GM12878 (cell line): ENCODE measurements around the gene ZBTB3. TPM values are rescaled to one million over a fixed set of nuclear protein-coding genes. Genes with fewer than 3 reads are reported as not detected.

ENCODE experiments used
- BACH1 ChIP-seq: fragments of 450-650 bp; IDR thresholded peaks from 2 replicates; pipeline ENCODE4 v1.6.1; 2017; ENCODE audit warnings: mild to moderate bottlenecking, borderline replicate concordance
- GATAD2B ChIP-seq: fragments of 450-650 bp; conservative IDR thresholded peaks from 2 replicates; pipeline ENCODE4 v1.6.1; 2017; ENCODE audit warnings: low read depth, mild to moderate bottlenecking, moderate library complexity
- HDAC6 ChIP-seq: fragments of 200-600 bp; sonication (generic); IDR thresholded peaks from one replicate; pipeline ENCODE4 v1.8.0; 2017; ENCODE audit warnings: antibody characterized with exemption; ENCODE audit not compliant: unreplicated experiment
- HDGF ChIP-seq: fragments of 450-650 bp; IDR thresholded peaks from 2 replicates; pipeline ENCODE4 v1.6.1; 2016; ENCODE audit warnings: antibody characterized with exemption
- JUND ChIP-seq: IDR thresholded peaks from 2 replicates; pipeline ENCODE4 v1.6.1; 2012; ENCODE audit warnings: low read depth, mild to moderate bottlenecking, low read length, improper control_type of control experiment, moderate library complexity
- LARP7 ChIP-seq: fragments of 450-650 bp; IDR thresholded peaks from 2 replicates; pipeline ENCODE4 v1.6.1; 2017; ENCODE audit warnings: mild to moderate bottlenecking
- MTA3 ChIP-seq: IDR thresholded peaks from 2 replicates; pipeline ENCODE4 v1.6.1; 2012; ENCODE audit warnings: low read length, inconsistent platforms, borderline replicate concordance
- NFYA ChIP-seq: IDR thresholded peaks from 2 replicates; pipeline ENCODE4 v1.6.1; 2011; ENCODE audit warnings: low read depth, mild to moderate bottlenecking, low read length, improper control_type of control experiment, borderline replicate concordance
- NRF1 ChIP-seq: conservative IDR thresholded peaks from 2 replicates; pipeline ENCODE4 v1.6.1; 2011; ENCODE audit warnings: mild to moderate bottlenecking, low read depth, low read length, improper control_type of control experiment
- PRDM15 ChIP-seq: fragments of 450-650 bp; formaldehyde crosslinking; IDR thresholded peaks from 2 replicates; pipeline ENCODE4 v1.4.0; 2020; ENCODE audit warnings: mild to moderate bottlenecking, moderate library complexity
- RAD51 ChIP-seq: fragments of 450-650 bp; IDR thresholded peaks from 2 replicates; pipeline ENCODE4 v1.6.1; 2016; ENCODE audit warnings: moderate library complexity, mild to moderate bottlenecking, inconsistent platforms
- SRF ChIP-seq, 2 experiments: IDR thresholded peaks; 2 replicates each; pipeline ENCODE4 v1.6.1; 2011; ENCODE audit warnings: low read depth in 2 of 2, low read length in 2 of 2, mild to moderate bottlenecking in 1 of 2, moderate library complexity in 1 of 2
- SUPT20H ChIP-seq: IDR thresholded peaks from 2 replicates; pipeline ENCODE4 v1.6.1; 2011; ENCODE audit warnings: low read depth, mild to moderate bottlenecking, low read length, moderate library complexity, borderline replicate concordance; ENCODE audit not compliant: control insufficient read depth
- ZBTB33 ChIP-seq: fragments of 450-650 bp; IDR thresholded peaks from 2 replicates; pipeline ENCODE4 v1.6.1; 2017; ENCODE audit warnings: mild to moderate bottlenecking
- polyA plus RNA-seq, 11 experiments: library from polyadenylated mRNA; depleted of rRNA in 4 of 11; unstranded in 6 of 11; stranded (reverse) in 5 of 11; fragments of >200 nt; fragmentation: Nextera tagmentation in 4 of 11; fragmentation: Illumina TruSeq in 1 of 11; extraction: Ambion mirVana in 4 of 11; extraction: Trizol in 1 of 11; gene quantifications; 1 replicate in 1 of 11; 2 replicates in 10 of 11; pipeline versions ENCODE4 v1.2.1 to v1.2.3, GENCODE V29; 2011 to 2016; ENCODE audit warnings: inconsistent platforms in 2 of 11, missing spikeins in 2 of 11, low read depth in 1 of 11
- total RNA-seq, 4 experiments: library from RNA; depleted of rRNA in 3 of 4; stranded (reverse); fragments of >200 nt in 3 of 4; fragmentation: Illumina TruSeq in 1 of 4; extraction: Trizol in 1 of 4; gene quantifications; 2 replicates each; pipeline versions ENCODE4 v1.2.1 to v1.2.3, GENCODE V29; 2013 to 2021
- TF ChIP-seq, protein P1 (sequence below): fragments of 450-650 bp; formaldehyde crosslinking; IDR thresholded peaks from 2 replicates; pipeline ENCODE4 v1.4.0; 2022; ENCODE audit warnings: mild to moderate bottlenecking, moderate library complexity
- TF ChIP-seq, protein P2 (sequence below): fragments of 450-650 bp; IDR thresholded peaks from 2 replicates; pipeline ENCODE4 v1.6.1; 2017; ENCODE audit warnings: borderline replicate concordance
- TF ChIP-seq, protein P3 (sequence below): IDR thresholded peaks from 2 replicates; pipeline ENCODE4 v1.6.1; 2011; ENCODE audit warnings: borderline replicate concordance, low read depth, mild to moderate bottlenecking, moderate library complexity, low read length; ENCODE audit not compliant: insufficient read depth, poor library complexity, severe bottlenecking

ZBTB3 gene
- total and polyA plus RNA-seq, 10 of the 15 experiments (the other 5 are each of a cell fraction or from before 2014, with no cell fraction given): 1.4 to 7.7 (median 4.8) TPM

- TF ChIP-seq NRF1 (no peak), HDAC6 (no peak), NFYA (no peak), JUND (no peak), BACH1 (peak; percentile 19), HDGF (no peak), SUPT20H (no peak), LARP7 (peak; percentile 39; the same call in 1 of the 2 replicates), SRF (IDR thresholded peaks at IDR 0.05; ENCODE audit: low read depth in 2 of 2, low read length in 2 of 2) (no peak), PRDM15 (CRISPR knock-in tag) (no peak), ZBTB33 (no peak), MTA3 (no peak), RAD51 (no peak), GATAD2B (peak; percentile 60)
- TF ChIP-seq, protein P1, sequence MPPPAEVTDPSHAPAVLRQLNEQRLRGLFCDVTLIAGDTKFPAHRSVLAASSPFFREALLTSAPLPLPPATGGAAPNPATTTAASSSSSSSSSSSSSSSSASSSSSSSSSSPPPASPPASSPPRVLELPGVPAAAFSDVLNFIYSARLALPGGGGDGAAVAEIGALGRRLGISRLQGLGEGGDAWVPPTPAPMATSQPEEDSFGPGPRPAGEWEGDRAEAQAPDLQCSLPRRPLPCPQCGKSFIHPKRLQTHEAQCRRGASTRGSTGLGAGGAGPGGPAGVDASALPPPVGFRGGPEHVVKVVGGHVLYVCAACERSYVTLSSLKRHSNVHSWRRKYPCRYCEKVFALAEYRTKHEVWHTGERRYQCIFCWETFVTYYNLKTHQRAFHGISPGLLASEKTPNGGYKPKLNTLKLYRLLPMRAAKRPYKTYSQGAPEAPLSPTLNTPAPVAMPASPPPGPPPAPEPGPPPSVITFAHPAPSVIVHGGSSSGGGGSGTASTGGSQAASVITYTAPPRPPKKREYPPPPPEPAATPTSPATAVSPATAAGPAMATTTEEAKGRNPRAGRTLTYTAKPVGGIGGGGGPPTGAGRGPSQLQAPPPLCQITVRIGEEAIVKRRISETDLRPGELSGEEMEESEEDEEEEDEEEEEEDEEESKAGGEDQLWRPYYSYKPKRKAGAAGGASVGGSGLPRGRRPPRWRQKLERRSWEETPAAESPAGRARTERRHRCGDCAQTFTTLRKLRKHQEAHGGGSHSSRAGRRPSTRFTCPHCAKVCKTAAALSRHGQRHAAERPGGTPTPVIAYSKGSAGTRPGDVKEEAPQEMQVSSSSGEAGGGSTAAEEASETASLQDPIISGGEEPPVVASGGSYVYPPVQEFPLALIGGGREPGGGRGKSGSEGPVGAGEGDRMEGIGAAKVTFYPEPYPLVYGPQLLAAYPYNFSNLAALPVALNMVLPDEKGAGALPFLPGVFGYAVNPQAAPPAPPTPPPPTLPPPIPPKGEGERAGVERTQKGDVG (CRISPR knock-in tag): no peak
- TF ChIP-seq, protein P2, sequence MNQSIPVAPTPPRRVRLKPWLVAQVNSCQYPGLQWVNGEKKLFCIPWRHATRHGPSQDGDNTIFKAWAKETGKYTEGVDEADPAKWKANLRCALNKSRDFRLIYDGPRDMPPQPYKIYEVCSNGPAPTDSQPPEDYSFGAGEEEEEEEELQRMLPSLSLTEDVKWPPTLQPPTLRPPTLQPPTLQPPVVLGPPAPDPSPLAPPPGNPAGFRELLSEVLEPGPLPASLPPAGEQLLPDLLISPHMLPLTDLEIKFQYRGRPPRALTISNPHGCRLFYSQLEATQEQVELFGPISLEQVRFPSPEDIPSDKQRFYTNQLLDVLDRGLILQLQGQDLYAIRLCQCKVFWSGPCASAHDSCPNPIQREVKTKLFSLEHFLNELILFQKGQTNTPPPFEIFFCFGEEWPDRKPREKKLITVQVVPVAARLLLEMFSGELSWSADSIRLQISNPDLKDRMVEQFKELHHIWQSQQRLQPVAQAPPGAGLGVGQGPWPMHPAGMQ: no peak
- TF ChIP-seq, protein P3, sequence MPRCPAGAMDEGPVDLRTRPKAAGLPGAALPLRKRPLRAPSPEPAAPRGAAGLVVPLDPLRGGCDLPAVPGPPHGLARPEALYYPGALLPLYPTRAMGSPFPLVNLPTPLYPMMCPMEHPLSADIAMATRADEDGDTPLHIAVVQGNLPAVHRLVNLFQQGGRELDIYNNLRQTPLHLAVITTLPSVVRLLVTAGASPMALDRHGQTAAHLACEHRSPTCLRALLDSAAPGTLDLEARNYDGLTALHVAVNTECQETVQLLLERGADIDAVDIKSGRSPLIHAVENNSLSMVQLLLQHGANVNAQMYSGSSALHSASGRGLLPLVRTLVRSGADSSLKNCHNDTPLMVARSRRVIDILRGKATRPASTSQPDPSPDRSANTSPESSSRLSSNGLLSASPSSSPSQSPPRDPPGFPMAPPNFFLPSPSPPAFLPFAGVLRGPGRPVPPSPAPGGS: peak; percentile 73
These were observed 33.2 kb upstream of the ZBTB3 start, which contains the start of gene TMEM179B (continued) for GRCh38 chr11:62787005-62787759.
